Upper lobe of right lung (tissue), 1 donor: ENCODE results near the gene GABRG3. TPM values are rescaled to one million over a fixed set of nuclear protein-coding genes. Genes with fewer than 3 reads are reported as not detected.

ENCODE experiments used
- ATAC-seq: fragments of 200-7000 bp; cut with Tn5 transposase; one replicate; pipeline ENCODE4 v1.9.1; 2020; ENCODE audit warnings: mild to moderate bottlenecking, moderate library complexity
- DNase-seq: peaks from one replicate; pipeline ENCODE4 v3.0.0-alpha.2; 2020
- H3K27ac ChIP-seq: fragments of 200-600 bp; one replicate; pipeline ENCODE4 v1.8.0; 2022
- H3K27me3 ChIP-seq: fragments of 200-600 bp; one replicate; pipeline ENCODE4 v1.8.0; 2022; ENCODE audit warnings: mild to moderate bottlenecking
- H3K36me3 ChIP-seq: fragments of 200-600 bp; one replicate; pipeline ENCODE4 v1.8.0; 2022
- H3K4me1 ChIP-seq: fragments of 200-600 bp; one replicate; pipeline ENCODE4 v1.8.0; 2022
- H3K4me3 ChIP-seq: fragments of 200-600 bp; one replicate; pipeline ENCODE4 v1.8.0; 2022; ENCODE audit warnings: mild to moderate bottlenecking
- H3K9me3 ChIP-seq: fragments of 200-600 bp; one replicate; pipeline ENCODE4 v1.8.0; 2022
- intact Hi-C: fragments of 100-400 bp; cut with DNase I; formaldehyde crosslinking; loops from one replicate; pipeline ENCODE4 v1.11.0; 2022
- total RNA-seq: library from RNA; stranded (reverse); fragmentation: NEBNext Ultra II Directional; extraction: Animal tissue kit (Norgen Biotek cat#: 25700); gene quantifications from one replicate; pipeline ENCODE4 v1.2.1, GENCODE V29; 2021
- TF ChIP-seq, protein P1 (sequence below): fragments of 200-600 bp; IDR thresholded peaks from one replicate; pipeline ENCODE4 v1.8.0; 2022; ENCODE audit warnings: antibody characterized with exemption
- donor health status: DM: no; HTN: yes; CAD: no; lungs with severe emphysema.

GABRG3 gene
- total RNA-seq, 1 donor from 2014 or later: not detected

GRCh38 chr15:26935322-26935721 lies 35.7 kb upstream of the GABRG3 start:
- intact Hi-C loops: no loop called here
- Histone ChIP-seq H3K27ac (no peak overlapping the region), H3K9me3 (no peaks in the 10 kb centered on the region), H3K4me1 (no peaks in the 10 kb centered on the region), H3K36me3 (no peaks in the 10 kb centered on the region), H3K4me3 (no peak overlapping the region), H3K27me3 (peaks cover 3% of the 10 kb centered on the region)
- ATAC-seq (peak; percentile 25), DNase-seq (no peak)
- TF ChIP-seq, protein P1, sequence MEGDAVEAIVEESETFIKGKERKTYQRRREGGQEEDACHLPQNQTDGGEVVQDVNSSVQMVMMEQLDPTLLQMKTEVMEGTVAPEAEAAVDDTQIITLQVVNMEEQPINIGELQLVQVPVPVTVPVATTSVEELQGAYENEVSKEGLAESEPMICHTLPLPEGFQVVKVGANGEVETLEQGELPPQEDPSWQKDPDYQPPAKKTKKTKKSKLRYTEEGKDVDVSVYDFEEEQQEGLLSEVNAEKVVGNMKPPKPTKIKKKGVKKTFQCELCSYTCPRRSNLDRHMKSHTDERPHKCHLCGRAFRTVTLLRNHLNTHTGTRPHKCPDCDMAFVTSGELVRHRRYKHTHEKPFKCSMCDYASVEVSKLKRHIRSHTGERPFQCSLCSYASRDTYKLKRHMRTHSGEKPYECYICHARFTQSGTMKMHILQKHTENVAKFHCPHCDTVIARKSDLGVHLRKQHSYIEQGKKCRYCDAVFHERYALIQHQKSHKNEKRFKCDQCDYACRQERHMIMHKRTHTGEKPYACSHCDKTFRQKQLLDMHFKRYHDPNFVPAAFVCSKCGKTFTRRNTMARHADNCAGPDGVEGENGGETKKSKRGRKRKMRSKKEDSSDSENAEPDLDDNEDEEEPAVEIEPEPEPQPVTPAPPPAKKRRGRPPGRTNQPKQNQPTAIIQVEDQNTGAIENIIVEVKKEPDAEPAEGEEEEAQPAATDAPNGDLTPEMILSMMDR: no peak

- no peak overlapping the region for H3K27ac ChIP-seq
- DNase-seq (no peak), ATAC-seq (no peak)
- no peaks in the 10 kb centered on the region for H3K36me3 ChIP-seq
- H3K4me1 ChIP-seq: no peaks in the 10 kb centered on the region
- H3K4me3 ChIP-seq: no peak overlapping the region
- peaks cover 3% of the 10 kb centered on the region for H3K27me3 ChIP-seq
- TF ChIP-seq, protein P1: no peak
- H3K9me3 ChIP-seq: no peaks in the 10 kb centered on the region
- intact Hi-C loops: no loop called here
Observed at GRCh38 chr15:26936502-26936901, 34.5 kb upstream of the GABRG3 start.

GRCh38 chr15:26937134-26937533 lies 33.8 kb upstream of the GABRG3 start:
- peaks cover 3% of the 10 kb centered on the region for H3K27me3 ChIP-seq
- no peaks in the 10 kb centered on the region for H3K36me3 ChIP-seq
- H3K9me3 ChIP-seq: no peaks in the 10 kb centered on the region
- DNase-seq: no peak
- ATAC-seq: no peak
- no peaks in the 10 kb centered on the region for H3K4me1 ChIP-seq
- TF ChIP-seq, protein P1: no peak
- intact Hi-C loops: no loop called here
- no peak overlapping the region for H3K4me3 ChIP-seq
- no peak overlapping the region for H3K27ac ChIP-seq

DNA sequence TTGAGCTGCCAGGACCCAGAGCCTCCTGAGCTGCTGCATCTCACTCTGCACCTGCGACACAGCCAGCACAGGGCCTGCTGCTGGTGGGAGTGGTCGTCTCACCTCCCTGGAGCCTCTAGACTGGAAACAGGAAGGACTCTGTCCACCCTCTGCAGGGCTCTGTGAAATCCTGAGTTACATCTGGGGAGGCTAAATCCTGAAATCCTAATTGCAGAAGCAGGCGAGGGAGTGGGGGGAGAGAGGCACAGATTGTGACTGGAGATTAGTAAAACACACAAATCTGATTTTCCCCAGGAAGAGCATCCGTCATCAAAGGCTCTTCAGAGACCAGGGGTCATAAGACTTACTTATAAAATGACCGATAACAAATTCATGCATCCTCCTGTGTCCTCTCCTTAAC lies 31.6 kb upstream of the GABRG3 start:
- Histone ChIP-seq H3K4me3 (no peak overlapping the region), H3K36me3 (no peaks in the 10 kb centered on the region), H3K27ac (no peak overlapping the region), H3K27me3 (peaks cover 3% of the 10 kb centered on the region), H3K9me3 (no peaks in the 10 kb centered on the region), H3K4me1 (no peaks in the 10 kb centered on the region)
- TF ChIP-seq, protein P1: no peak
- DNase-seq (no peak), ATAC-seq (no peak)
- intact Hi-C loops: no loop called here

DNA sequence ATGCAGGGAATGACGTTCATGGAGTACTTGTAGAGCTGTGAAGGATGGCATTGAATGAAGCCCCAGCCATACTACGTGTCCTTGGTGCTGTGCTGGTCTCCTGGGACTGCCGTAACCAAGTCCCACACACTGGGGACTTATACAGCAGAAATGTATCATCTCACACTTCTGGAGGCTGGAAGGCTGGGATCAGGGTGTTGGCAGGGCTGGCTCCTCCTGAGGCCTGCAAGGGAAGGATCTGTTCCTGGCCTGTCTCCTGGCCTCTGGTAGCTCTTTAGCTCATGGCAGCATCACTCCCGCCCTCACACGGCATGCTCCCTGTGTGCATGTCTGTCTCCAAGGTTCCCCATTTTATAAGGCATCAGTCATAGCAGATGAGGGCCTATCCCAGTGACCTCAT lies 29.5 kb upstream of the GABRG3 start:
- ATAC-seq: no peak
- no peak for DNase-seq
- no peaks in the 10 kb centered on the region for H3K4me1 ChIP-seq

More for the DNA sequence above, 29.5 kb upstream of the GABRG3 start:
- H3K9me3 ChIP-seq: no peaks in the 10 kb centered on the region
- TF ChIP-seq, protein P1: no peak
- no peak overlapping the region for H3K27ac ChIP-seq
- H3K36me3 ChIP-seq: no peaks in the 10 kb centered on the region
- peaks cover 3% of the 10 kb centered on the region for H3K27me3 ChIP-seq
- H3K4me3 ChIP-seq: no peak overlapping the region
- intact Hi-C loops: no loop called here
